D341Med (cell line): Measurements from ENCODE around the gene UVRAG.

Experiments used
- DNase-seq: peaks from one replicate; pipeline ENCODE4 v3.0.0; 2012; ENCODE audit warnings: low spot score

Gene UVRAG

GRCh38 chr11:75784085-75784478 is 30.9 kb upstream of the UVRAG start:
- DNase-seq, result no peak

DNA sequence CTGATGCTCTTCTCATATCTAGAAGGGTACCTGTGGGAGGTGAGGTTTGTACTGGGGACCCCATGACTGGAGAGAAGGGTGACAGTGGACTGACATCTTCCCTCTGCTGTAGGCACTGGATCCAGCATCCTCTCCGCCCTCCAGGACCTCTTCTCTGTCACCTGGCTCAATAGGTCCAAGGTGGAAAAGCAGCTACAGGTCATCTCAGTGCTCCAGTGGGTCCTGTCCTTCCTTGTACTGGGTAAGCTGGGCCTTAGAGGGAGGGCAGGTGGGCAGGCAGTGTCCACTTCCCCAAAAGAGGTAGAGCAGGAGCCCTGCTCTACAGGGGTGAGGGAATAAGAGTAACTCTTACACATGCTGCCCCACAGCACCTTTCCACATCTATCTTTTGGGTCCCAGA is 30.5 kb upstream of the UVRAG start:
- no peak for DNase-seq

DNA sequence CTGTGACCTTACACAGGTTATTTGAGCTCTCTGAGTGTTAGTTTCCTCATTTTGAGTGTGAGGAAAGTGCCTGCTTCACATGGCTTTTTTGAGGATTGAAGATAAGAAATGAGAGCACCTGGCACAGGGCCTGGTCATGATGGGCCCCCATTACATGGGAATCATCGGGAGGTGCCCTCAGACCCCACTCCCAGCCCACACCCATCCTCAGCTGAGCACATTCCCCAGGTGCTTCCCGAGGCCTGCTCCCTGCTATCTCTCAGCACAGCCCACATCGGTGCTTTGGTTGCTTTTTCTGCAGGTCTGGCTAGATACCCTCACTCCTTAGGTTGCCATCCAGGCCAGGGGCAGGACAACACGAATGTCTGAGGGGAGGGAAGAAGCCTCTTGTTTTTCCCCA is 29.8 kb upstream of the UVRAG start:
- DNase-seq, result no peak

- DNase-seq, result no peak
Observed at GRCh38 chr11:75786101-75786736, 28.8 kb upstream of the UVRAG start.

GRCh38 chr11:75789521-75789920 is 25.5 kb upstream of the UVRAG start:
- no peak for DNase-seq

DNA sequence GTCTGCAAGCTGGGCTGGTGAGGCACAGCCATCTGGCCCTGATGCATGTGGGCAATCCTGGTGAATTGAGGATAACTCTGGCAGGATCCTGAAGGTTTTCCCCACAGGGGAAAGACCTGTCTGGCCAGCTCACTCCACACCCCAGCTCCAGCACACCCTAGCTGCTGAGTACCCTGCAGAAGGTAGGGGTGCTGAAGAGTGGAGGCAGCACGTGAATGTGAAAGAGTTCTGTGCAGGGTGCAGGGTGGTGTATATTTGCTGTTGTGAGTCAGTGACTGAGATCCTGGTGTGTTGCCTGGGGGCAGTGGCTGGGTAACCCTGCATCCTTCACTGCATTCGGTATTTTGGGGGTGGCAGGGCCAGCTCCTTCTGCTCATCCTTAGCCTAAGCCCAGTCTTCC is 24.0 kb upstream of the UVRAG start:
- no peak for DNase-seq

- DNase-seq, result no peak
Observed at GRCh38 chr11:75792127-75792731, 22.8 kb upstream of the UVRAG start.

DNA sequence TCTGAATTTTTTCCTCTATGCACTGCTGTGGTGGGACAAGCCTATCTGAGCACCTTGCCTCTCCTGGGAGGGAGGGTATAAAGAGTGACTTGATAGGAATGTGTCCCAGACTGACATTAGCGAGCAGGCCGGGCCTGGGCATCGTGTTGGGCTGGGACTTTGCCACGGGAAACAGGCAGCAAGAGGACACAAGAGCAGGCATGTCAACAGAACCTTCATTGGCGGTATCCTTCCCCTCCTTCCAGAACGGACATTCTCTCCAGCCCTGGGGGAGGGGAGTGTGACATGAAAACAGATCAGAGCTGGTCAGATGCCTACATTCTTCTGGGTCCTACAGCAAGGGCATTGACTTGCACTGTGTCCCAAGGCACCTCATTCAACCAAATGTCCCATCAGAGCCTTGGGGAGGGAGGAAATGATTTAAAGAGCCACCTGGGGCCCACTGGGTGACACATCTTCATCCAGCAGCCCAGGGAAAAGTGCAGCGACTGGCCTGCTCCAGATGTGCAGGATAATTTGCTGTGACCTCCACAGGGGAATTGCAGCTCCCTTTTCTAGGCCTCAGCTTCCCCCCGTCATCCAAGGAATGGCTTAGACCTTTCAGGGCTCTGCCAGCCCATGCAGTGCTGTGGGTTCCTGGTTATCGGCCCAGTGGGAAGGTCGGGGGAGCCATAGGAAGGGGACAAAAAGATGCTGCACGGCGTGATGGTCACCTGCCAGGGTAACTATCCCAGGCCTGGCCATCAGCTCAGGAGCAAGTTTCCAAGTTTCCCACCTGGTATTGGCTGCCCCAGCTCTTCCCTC is 21.8 kb upstream of the UVRAG start:
- DNase-seq, result no peak

- no peak for DNase-seq
Observed at GRCh38 chr11:75793966-75794365, 21.0 kb upstream of the UVRAG start.

DNA sequence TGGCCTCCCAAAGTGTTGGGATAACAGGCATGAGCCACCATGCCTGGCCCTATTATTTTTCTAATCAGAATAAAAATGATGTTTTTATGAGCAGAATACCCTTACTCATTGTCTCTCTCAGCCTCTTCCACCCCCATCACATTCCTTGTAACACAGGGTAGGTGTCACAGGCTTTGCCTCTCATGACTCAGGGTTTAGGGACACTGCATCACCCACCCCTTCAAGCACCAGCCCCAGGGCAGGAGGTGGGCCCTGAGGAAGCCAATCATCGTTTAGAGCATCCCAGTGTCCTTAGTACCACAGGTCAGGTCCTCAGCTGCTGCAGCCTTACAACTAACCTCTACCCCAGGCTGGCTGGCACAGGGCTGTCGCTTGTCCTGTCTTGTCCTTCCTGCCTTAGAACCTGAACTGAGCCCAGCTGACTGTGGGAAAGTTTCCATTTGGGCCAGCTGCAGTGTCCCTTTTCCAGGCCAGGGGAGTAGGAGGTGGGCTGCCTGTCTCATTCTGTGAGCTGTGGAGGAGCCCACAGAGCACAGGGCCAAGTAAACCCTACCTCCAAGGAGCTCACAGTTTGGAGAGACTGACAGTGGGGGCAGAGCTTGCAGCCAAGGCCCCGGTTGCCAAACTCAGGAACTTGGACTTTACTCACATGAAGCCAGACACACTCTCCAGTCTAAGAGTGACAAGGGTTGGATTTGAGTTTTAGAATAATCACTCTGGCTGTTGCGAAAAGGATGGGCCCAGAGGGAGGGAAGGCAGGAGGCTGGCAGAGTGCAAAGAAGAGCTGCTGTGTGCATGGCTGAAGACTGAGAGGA is 19.5 kb upstream of the UVRAG start:
- DNase-seq, result no peak

- DNase-seq, result no peak
Observed at GRCh38 chr11:75796091-75796435, 18.9 kb upstream of the UVRAG start.

DNA sequence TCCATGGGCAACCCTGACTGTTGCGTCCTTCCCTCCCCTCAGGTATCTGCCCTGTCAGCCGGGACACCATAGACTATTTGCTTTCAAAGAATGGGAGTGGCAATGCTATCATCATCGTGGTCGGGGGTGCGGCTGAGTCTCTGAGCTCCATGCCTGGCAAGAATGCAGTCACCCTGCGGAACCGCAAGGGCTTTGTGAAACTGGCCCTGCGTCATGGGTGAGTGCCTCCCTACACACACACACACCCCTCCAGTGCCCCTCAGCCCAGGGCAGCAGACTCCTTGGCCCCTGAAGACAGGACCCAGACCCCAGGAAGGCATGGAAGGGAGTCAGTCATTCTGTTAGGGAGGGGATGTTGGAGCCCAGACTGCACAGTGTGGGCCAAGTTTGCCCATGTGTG is 17.9 kb upstream of the UVRAG start:
- DNase-seq, result no peak

DNA sequence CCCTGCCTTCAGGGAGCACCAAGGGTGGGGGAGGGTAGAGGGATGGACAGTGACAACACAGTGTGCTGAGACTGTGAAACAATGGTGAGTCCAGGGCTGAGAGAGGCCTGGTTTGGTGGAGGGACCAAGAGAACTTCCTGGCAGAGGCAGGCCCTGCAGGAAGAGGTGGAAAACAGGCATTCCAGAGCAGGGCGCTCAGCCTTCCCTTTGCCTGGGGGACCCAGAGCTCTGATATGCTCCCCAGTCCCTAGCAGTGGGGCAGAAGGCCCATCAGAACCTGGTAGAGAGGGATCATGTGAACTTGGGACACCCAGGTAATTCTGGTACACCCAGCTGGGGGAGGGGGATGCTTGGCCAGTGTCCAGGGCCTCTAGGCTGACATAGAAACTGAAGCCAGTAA is 17.2 kb upstream of the UVRAG start:
- no peak for DNase-seq

GRCh38 chr11:75800136-75800675 is 14.8 kb upstream of the UVRAG start:
- DNase-seq, result no peak

DNA sequence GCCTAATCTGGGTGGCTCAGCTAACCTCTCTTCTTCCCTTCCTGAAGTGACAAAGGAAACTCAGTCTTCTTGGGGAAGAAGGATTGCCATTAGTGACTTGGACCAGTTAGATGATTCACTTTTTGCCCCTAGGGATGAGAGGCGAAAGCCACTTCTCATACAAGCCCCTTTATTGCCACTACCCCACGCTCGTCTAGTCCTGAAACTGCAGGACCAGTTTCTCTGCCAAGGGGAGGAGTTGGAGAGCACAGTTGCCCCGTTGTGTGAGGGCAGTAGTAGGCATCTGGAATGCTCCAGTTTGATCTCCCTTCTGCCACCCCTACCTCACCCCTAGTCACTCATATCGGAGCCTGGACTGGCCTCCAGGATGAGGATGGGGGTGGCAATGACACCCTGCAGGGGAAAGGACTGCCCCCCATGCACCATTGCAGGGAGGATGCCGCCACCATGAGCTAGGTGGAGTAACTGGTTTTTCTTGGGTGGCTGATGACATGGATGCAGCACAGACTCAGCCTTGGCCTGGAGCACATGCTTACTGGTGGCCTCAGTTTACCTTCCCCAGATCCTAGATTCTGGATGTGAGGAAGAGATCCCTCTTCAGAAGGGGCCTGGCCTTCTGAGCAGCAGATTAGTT is 14.2 kb upstream of the UVRAG start:
- DNase-seq, result no peak

DNA sequence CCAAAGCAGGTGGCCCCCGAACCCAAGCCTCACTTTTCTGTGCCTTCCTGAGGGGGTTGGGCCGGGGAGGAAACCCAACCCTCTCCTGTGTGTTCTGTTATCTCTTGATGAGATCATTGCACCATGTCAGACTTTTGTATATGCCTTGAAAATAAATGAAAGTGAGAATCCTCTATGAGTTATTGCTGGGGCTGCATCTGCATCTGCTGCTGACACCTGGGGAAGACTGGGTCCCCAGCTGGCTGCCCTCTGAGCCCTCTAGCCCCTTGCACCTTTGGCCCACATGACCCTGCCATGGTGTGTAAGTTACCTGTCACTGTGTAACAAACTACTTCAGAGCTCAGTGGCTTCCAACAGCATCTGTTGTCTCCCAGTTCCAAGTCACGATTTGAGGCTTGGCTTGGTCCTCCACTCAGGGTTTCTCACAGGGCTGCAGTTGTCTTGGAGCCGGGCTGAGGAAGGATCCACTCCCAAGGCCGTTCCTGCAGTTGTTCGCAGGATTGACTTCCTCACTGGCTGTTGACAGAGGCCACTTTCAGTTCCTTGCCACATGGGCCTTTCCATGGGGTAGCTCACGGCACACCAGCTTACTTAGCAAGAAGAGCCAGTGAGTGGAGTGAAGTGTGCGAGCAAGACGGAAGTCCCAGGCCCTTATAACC is 13.5 kb upstream of the UVRAG start:
- no peak for DNase-seq

GRCh38 chr11:75802021-75802912 is 12.7 kb upstream of the UVRAG start:
- no peak for DNase-seq

- peak; percentile 80 for DNase-seq
Observed at GRCh38 chr11:75802913-75803820, 11.8 kb upstream of the UVRAG start.

DNA sequence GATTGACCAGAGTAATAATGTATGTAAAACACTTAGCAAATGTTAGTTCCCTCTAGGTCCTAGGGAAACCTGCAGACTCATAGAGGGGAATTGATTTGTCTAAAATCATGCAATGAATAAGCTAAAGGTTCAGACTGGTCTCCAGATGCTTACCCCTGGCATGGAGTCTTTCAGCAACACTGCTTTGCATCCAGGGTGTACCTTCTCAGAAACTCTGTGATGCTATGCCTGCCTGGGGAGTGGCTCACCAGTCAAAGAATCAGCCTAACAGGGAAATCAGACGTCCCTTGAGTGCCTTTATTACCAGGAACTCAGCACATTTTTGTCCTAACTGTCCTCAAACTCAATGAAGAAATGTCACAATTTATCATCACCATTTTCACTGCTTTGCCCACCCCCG is 5.9 kb upstream of the UVRAG start:
- DNase-seq, result no peak
